ENCODE results near the gene L3MBTL2. TPM values are rescaled to one million over a fixed set of nuclear protein-coding genes. Genes with fewer than 3 reads are reported as not detected.
"Not testable (repeated sequence)": the region's sequence is repeated elsewhere in the genome, so short reads cannot be mapped to it uniquely, and the experiment has no call there.

Gene L3MBTL2
- total RNA-seq, 3 donors from 2014 or later: 17.7 to 25.0 (median 18.9) TPM

- Histone ChIP-seq H3K4me3 (no peak overlapping the region), H3K4me1 (ENCODE audit: low read depth) (no peaks in the 10 kb centered on the region), H3K36me3 (ENCODE audit: low read depth) (peaks cover 29% of the 10 kb centered on the region), H3K9me3 (no peaks in the 10 kb centered on the region)
- DNase-seq (no peak), ATAC-seq (no peak)
- intact Hi-C loops (cut with DNase I, micrococcal nuclease): no loop called here
- TF ChIP-seq CTCF (IDR thresholded peaks at IDR 0.05): no peak
Observed at GRCh38 chr22:41177040-41177621, 28.0 kb upstream of the L3MBTL2 start.

- no peak for TF ChIP-seq CTCF (IDR thresholded peaks at IDR 0.05)
- no peak for ATAC-seq
- Histone ChIP-seq H3K4me1 (ENCODE audit: low read depth) (no peaks in the 10 kb centered on the region), H3K4me3 (no peak overlapping the region), H3K9me3 (no peaks in the 10 kb centered on the region), H3K36me3 (ENCODE audit: low read depth) (peaks cover 23% of the 10 kb centered on the region)
- intact Hi-C loops (cut with DNase I, micrococcal nuclease): no loop called here
- no peak for DNase-seq
Observed at GRCh38 chr22:41177622-41178424, 27.3 kb upstream of the L3MBTL2 start.

- Histone ChIP-seq H3K4me3 (no peak overlapping the region), H3K36me3 (ENCODE audit: low read depth) (peaks cover 18% of the 10 kb centered on the region), H3K9me3 (no peaks in the 10 kb centered on the region), H3K4me1 (ENCODE audit: low read depth) (no peaks in the 10 kb centered on the region)
- peak in 1 of 3 donors; percentile 35 for DNase-seq
- ATAC-seq: no peak
- no peak for TF ChIP-seq CTCF (IDR thresholded peaks at IDR 0.05)
- intact Hi-C loops (cut with DNase I, micrococcal nuclease): no loop called here
Observed at GRCh38 chr22:41178425-41178975, 26.6 kb upstream of the L3MBTL2 start.

GRCh38 chr22:41180362-41180761 lies 24.8 kb upstream of the L3MBTL2 start:
- H3K9me3 ChIP-seq; DNase-seq; ATAC-seq; H3K4me1 ChIP-seq (ENCODE audit: low read depth); intact Hi-C loops (cut with DNase I, micrococcal nuclease); H3K4me3 ChIP-seq: not testable (repeated sequence)
- H3K36me3 ChIP-seq (ENCODE audit: low read depth): peaks cover 10% of the 10 kb centered on the region

- Histone ChIP-seq H3K36me3 (ENCODE audit: low read depth) (peaks cover 10% of the 10 kb centered on the region), H3K4me1 (ENCODE audit: low read depth) (no peaks in the 10 kb centered on the region), H3K9me3 (no peaks in the 10 kb centered on the region), H3K4me3 (no peak overlapping the region)
- intact Hi-C loops (cut with DNase I, micrococcal nuclease): no loop called here
- no peak for TF ChIP-seq CTCF (IDR thresholded peaks at IDR 0.05)
- ATAC-seq (no peak), DNase-seq (no peak)
Observed at GRCh38 chr22:41180926-41181325, 24.2 kb upstream of the L3MBTL2 start.
